NCI-H1436 treated with DMSO at 0.1 percent for 48 hours (cell line): Measurements from ENCODE around the gene CHST11.
A peak's percentile ranks its signal among the peaks of the same experiment; 100 is the strongest.

ENCODE experiments used
- DNase-seq: peaks from one replicate; lab custom pipeline; 2025; lab: John Stamatoyannopoulos, UW

Gene CHST11

DNA sequence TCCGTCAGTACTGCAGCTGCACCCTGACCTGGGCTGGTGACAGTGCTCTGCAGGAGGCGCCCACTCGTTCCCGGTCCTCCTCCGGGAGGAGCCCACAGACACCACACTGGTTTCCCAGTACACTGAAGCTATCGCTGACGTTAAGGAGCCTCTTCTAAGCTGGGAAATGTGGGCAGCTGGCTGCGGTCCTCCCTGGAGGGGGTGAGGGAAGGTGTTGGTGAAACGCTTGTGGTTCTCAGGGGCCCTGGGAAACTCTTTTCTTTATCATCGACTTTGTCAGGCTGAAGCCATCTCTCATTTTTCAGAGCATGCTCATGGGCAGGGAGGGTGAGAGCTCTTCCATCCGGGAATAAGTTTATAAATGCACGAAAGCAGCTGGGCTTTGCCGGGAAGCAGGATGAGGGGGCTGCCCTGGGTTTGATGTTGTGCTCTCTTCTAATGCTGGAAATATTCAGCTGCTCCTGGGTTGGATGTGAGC, 176.0 kb downstream of the CHST11 start:
- no peak for DNase-seq

DNA sequence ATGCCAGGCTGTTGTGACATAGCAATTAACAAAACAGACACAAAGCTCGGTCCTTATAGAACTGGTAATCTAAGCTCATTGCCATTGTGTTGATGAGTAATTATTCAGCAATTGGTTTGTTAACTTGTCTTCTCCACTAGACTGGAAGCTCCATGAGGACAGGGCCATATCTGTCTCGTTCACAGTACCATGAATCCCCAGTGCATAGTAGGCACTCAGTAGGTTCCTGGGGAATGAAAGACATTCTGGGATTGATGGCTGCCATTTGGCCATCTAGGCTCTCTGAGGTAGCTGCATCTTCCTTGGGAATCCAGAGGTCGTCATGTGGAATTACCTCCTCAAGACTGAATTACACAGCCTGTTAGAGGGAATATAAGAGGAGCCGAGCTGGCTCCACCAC, 177.3 kb downstream of the CHST11 start:
- DNase-seq = no peak

DNA sequence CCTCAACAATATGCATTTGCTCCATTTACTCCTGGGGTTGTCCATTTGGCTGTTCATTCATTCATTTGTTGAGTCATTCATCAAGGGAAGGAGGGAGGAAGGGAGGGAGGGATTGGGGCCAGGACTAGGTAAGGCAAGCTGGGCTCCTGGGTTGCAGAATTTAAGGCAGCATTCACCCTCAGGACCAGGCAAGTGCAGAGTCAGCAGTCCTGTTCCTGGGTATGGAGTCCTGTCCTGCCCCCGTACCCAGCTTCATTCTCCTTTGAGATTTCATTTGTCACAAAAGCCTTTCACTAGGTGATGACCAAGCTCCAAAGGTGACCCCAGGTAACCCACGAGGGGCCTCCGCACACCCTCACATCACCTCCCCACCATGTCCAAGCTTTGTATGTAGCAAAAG, 178.1 kb downstream of the CHST11 start:
- no peak for DNase-seq

DNA sequence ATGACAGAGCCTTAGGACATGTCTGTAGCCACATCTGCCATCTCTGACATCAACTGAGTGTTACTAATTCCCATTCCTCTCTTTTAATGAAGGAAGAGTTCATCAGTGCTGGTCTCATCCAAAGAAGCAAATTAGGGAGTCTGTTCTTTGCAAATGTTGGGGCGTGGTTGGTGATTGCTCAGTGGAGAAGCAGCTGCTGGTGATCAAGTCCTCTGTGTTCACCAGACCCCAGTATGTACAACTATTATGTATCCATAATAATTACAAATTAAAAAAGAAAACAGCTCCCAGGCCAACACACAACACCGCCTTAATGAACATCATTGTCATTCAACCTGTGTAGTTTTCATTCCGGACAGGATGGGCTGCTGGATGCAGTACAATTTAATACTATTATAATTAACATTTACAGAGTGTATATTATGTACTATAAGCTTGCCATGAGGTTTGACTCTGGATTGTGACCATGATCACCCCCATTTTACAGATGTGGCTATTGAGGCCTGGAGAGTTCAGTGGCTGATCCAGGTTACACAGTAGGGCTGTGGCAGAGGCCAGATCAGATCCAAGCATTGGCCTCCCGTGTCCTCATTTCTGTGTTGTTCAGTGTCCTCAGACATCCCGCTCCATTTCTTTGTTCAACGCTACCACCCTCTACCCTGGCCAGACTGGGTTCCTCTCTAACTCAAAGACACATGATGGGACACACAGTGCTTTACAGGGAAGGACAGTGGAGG, 179.0 kb downstream of the CHST11 start:
- no peak for DNase-seq

DNA sequence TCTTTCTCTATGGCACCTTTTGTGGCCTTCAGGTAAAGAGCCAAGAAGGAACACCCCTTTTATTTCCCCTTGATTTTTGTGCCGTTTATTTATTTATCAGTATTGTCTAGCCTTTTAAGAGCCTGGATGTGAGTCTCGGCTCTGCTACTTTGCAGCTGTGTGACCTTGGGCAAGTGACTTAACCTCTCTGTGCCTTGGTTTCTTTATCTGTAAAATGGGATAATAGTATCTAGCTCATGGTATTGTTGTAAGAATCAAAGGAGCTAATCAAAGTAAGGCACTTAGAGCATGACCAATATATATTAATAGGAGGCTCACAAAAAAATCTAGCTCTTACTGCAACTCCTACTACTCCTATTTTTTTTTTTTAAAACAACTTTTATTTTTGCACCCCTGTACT, 179.7 kb downstream of the CHST11 start:
- DNase-seq = no peak

DNA sequence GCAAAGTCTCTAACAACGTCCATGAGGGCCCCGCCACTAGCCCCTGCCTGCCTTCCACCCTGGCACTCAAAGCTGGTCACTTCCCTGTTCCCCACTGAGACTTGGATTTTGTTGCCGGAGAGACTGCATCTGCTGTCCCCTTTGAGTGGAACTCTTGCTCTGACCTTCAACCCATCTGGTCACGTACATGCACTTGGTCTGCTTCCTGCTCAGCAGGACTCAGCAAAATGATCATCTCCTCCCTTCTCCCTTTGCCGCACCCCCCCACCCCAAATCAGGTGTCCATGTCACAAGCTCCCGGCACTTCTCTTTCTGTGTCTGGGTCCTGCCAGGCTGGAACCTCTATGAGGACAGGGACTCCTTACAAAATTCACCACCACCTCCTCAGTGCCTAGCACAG, 180.9 kb downstream of the CHST11 start:
- no peak for DNase-seq

DNA sequence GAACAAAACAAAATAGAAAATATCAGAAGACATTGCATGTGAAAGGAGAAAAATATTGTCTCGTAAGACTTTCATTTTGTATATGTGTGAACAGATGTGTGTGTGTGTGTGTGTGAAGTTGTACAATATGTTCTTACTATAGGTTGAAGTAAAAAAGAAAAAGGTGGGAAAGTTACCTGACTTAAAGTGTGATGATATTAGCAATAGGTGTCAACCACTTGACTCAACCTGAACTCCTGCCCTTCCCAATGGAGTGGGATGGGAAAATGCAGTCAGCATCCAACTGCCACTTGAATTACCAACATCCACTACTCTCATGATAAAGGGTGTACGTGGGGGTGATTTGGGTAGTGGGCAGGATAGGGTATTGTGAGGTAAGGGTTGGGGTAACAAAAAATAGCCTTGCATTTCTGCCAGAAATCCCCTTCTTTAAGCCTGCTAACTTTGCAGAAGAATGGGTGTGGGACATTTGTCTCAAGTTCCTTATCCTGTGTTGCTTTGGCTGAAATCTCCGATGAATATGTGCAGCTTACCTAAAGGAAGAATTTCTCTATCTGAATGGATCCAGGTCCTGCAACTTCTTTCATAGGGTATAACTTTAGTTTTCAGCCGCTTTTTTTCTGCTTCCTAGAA, 181.6 kb downstream of the CHST11 start:
- DNase-seq = no peak

DNA sequence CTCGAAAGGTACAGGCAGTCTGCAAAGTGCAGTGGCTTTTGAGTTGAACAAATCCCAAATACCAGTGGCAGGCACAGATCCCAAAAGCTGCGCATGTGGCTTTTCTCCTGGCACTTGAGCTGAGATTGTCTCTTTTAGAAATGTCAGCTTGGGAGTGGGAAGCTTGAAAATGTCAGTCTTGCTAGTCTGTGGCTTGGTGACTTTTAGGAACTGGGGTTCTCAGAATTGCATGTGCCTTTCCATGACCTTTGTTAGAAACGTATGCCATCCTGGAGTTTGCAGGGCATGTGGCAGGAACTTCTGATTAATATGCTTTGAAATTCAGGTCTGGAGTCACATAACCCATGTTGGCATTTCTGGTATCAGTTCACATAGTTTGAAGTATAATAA, 182.1 kb downstream of the CHST11 start:
- DNase-seq = no peak

DNA sequence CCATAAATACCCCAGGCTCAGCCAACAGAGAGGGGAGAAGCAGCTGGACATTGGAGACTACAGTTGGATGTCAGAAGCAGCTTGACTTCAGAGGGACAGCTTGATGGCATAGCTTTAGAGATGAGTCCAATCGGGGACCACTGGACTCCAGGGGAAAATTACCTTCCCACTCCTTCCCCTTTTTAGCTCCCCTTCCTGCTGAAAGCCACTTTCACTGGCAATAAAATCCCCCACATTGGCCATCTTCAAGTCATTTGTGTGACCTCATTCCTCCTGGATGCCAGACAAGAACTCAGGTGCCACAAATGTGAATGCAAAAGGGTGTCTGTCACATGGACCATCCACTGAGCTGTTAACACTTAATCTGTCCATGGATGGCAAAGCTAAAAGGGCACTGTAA, 184.2 kb downstream of the CHST11 start:
- no peak for DNase-seq

DNA sequence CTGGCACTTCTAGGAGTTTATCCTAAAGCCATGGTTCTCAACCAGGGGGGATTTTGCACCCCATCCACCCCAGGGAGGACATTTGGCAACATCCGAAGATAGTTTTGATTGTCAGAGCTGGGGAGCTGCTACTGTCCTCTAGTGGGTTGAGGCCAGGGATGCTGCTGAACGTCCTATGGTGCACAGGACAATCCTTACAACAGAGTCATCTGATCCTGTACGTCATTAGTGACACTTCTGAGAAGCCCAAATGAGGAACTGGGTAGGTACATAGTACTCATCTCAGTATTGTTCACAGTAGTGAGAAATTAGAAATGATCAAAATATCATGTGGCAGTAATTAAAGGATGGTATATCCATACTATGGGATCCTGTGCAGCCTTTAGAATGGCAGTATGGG, 185.1 kb downstream of the CHST11 start:
- DNase-seq = no peak

DNA sequence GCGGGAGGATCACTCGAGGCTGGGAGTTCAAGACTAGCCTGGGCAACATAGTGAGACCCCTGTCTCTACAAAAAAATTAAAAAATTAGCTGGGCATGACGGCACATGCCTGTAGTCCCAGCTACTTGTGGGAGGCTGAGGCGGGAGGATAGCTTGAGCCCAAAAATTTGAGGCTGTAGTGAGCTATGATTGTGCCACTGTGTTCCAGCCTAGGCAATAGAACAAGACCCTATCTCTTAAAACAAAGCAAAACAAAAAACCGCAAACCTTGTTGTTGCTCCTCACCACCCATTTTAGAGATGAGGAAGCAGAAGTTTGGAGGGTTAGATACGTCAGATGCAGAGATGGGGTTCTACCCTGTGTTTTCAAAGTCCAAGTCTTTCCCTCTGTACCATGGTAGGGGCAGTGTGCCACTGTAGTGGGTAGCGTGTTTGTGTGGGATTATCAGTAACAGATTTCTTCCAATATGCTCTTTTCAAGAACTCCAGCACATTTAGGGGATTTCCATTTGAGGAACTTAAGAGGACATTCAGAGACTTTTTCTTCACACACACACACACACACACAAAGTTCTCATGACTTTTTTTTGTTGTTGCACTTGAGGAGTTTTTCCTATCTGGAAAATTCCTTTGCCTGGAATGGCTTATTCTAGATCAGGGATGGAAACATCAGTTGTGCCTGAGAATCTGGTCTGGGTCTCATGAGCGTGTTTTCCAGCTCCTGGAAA, 186.5 kb downstream of the CHST11 start:
- no peak for DNase-seq

DNA sequence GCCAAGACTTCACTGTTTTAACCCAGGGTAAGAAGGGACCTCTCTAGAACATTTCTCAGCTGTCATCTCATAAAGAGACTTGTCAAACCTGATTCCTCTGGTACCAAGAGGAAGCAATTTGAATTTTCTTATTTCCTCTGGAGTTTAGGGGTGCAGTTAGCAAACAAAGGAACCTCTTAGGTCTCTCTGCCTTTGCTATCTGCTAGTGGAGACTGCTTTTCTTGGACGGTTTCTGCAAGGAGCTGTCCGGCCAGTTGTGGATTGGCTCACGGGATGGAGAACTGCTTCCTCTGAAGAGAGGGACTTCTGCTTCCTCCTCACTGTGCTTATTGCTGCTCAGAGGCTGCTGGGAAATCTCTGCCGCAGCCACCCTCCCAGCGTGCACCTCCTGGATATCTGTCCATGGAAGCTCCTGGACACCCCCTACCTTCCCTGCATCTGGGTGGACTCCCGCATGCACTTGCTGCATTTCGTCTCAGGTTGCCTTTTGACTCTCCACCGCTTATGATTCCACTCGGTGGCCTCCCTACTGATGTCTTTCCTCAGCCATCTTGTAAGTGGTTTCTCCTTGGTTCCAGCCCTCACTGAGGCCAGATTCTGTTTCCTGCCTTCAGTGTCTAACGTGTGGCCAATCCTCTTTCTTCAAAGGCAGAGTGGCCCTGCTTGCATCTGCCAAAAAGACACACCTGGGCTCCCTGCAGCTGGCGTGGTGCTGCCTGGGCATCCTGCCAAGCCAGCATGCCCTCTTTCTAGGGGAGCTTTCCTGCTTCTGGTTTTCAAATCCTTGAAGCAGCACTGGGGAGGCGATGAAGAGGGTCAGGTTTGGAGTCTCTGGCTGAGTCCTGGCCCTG, 187.3 kb downstream of the CHST11 start:
- peak; percentile 63 for DNase-seq

DNA sequence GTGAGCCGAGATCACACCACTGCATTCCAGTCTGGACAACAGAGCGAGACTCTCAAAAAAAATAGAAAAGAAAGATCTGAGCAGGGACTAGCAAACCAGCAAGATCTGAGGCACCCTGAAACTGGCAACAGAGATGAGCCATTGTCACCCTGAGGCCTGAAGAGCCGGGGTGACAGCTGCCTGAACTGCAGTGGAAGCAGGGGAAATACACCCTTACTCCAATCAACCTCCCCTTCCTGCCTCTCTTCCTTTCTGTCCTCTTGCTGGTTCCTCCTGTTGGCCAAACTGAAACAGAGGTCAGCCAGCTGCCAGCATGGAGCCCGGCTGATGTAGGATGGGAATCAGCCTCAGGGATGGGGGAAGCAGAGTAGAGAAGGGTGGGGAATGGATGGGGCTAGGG, 192.0 kb downstream of the CHST11 start:
- no peak for DNase-seq

DNA sequence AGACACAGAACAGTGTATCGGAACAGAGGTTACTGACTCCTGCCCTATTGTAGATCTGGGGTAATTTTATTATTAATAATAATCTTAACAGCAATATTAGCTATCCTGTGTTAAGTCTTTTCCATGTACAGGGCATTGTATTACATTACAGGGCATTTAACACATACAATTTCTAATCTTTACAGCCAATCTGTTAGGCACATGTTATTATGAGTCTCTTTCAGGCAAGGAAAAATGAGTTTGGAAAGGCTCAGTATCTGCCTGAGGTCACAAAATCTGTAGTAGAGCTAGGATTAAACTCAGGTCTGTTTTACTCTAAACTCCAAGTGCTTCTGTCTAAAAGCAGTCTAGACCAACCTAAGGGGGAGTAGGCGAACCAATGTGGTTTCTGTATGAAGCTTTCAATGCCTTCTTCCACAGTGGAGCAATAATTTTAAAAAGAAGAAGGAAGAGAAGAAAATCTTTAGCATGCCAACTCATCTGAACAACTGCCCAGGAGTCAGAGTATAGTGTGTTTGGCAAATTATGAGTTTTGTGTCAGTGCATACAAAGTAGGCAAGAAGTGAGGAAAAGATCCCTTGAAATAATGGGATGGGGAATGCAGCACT, 192.6 kb downstream of the CHST11 start:
- no peak for DNase-seq

DNA sequence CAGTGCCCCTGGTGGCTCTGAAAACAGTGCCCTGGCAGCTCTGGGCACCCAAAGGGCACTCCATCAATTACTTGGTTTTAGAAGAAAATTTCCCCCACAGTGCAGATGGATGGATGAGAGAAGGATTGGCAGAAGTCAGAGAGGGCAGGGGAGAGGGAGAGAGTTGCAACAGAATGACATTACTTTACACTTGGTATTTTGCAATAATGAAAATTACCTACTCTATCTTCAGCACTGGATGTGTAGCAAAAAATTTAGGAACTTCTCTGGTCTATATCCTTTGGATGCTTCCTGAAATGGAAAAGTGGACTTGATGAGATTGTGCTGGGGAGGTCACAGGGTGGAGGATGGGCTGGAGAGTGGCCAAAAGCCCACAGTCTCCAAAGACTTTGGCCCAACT, 193.2 kb downstream of the CHST11 start:
- no peak for DNase-seq

DNA sequence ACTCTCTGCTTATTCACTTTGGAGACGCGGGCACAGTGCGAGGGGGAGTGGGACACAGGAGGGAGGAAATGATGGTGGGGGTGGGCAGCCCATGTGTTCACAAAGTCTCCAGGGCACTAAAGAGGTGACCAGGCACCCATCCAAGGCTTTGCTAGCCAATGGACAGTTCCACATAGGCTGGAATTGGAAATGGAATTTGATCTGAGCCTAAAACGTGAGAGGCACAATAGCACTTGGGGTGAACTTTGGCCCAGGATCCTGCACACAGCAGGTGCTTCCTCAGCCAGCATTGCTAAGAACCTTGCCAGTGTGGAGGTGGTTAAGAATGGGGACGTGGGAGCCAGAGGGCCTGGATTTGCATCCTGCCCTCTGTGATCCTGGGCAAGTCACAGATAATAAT, 193.8 kb downstream of the CHST11 start:
- no peak for DNase-seq

DNA sequence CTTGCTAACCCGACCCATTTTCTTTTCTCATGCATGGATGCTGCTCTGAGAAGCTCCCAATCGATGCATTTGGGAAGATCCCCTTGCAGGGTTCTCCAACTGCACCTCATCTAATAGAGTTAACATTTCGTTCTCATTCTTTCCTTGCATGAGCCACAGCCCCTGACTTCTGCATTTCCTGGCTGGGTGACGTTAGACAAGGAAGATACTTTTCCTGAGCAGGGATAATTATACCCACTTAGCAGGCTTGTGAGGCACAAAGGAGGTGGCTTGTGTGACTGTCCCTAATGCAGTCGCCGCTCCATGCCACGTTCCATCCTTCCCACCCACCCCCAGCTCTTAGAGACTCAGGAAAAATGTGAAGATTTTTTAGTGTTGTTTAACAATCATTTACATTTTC, 195.1 kb downstream of the CHST11 start:
- DNase-seq = no peak

DNA sequence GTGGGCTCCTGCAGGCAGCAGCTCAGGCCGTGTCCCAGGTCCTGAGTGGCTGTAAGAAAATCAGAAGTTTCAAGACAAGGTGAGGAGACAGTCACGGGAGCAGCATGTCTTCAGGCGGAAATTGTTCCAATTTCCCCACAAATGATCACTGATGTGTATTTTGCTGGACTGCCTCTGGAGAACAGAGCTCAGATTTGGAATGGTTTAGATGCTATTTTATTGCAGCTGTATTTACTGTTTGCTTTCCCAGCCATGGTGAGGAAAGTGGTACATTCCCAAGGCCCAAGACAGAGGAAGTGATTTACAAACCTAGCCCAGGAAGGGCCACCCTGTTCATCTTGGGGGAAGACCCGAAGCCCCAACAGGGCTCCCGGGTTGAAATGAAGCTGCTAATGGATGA, 195.6 kb downstream of the CHST11 start:
- DNase-seq = no peak

DNA sequence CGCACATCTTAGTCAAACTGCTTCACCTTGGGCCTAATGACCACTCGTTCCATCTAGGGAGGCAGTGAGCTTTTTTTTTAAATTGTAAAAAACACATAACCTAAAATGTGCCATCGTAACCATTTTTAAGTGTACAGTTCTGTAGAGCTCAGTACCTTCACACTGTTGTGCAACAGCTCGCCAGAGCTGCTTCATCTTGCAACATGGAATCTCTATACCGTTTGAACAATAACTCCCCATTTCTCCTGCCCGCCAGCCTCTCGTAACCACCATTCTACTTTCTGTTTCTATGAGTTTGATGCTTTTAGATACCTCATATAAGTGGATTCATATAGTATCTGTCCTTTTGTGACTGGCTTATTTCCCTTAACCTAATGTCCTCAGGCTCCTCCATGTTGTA, 196.2 kb downstream of the CHST11 start:
- no peak for DNase-seq

DNA sequence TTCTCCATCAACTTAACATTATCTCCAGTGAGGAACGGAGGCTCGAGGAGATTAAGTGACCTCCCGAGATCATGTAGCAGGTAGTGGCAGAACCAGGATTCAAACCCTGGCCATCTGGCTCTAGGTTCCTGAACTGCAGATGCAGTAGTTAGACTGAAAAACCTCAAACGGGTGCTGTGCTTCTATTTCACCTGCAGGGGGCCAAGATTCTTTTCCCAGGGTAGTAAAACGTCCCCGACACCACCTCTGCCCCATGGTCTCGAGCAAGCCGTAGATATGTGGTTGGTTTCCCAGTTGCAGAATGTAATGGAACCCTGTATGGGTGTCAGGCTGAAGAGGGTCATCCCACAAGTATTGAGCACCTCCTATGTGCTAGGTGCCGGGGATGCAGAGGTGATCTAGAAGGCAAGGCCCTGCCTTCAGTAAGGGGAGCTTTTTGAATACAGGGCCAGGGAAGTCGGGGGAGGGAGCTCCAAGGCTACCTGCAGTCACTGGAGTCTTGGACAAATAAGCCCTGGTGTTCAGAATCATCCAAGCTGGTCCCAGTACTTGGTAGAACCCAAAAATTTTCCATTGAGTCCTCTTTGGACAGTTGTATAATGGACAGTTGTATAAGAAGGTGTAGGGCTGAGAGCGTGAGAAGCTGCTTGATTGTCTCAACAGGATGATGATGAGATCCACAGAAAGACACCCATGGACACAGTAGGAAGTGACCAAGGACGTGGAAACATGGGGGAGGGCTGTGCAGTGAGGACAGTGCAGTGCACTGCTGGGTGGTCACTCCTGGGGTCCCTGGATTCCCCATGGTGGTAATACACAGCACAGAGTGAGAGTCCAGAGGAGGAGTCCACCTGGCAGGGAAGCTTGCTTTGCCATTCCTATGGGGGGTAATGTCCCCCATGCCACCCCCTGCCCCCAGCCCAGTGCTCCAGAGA, 197.2 kb downstream of the CHST11 start:
- no peak for DNase-seq
